Esophagus muscularis mucosa (tissue), 3 donors: ENCODE measurements around the gene PTPRD.

Experiments
- CTCF ChIP-seq, 3 experiments: fragments of 200-600 bp in 2 of 3; fragments of 450-650 bp in 1 of 3; sonication (generic) in 2 of 3; IDR thresholded peaks; one replicate each; pipeline ENCODE4 v1.5.1; 2017 to 2019; ENCODE audit warnings: antibody characterized with exemption in 3 of 3, mild to moderate bottlenecking in 2 of 3, moderate library complexity in 1 of 3
- POLR2A ChIP-seq: fragments of 450-650 bp; IDR thresholded peaks from one replicate; pipeline ENCODE4 v1.6.1; 2017; ENCODE audit warnings: antibody characterized with exemption, moderate library complexity, mild to moderate bottlenecking, low read depth
- POLR2AphosphoS5 ChIP-seq, 2 donors: sonication (generic); formaldehyde crosslinking; IDR thresholded peaks; one replicate each; pipeline ENCODE4 v1.6.1; 2017; ENCODE audit warnings: antibody characterized with exemption in 2 of 2

DNA sequence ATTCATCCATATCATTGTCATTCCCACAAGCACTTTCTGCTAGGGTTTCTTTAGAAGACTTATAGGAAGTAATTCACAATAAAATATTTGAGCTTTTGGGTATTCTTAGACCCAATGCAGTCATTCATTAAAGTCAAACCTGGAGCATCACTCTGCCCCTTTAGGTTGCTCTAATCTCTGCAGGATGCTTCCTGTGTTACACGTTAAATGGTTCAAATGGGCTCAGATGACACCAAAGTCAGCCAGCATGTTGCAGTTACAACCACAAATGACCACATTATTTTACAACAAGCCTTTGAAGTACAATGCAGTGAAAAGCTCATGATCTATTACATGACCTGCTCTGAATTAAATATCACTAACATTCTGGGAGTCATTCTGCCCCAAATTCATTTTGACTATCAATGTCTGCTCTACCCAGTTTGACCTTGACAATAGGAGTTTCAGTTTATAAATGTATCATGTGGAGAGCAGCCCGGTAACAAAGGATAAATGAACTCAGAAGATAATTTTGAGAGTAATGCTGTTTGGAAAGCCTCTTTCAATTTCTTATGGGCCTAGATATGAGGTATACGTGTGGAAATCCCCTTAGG, 2144.7 kb downstream of the PTPRD start:
- TF ChIP-seq POLR2AphosphoS5 (IDR thresholded peaks at IDR 0.05) (no peak), CTCF (IDR thresholded peaks at IDR 0.05) (no peak), POLR2A (no peak)
